ENCODE data around the gene DYNLRB1.
"Not testable (repeated sequence)": the region's sequence is repeated elsewhere in the genome, so short reads cannot be mapped to it uniquely, and the experiment has no call there.

DYNLRB1 gene

GRCh38 chr20:34515484-34516246 is 557 bp upstream of the DYNLRB1 start:
- peak overlapping the region; percentile 80 for H3K4me3 ChIP-seq (ENCODE audit: low read depth, low read length)
- TF ChIP-seq, protein P1, sequence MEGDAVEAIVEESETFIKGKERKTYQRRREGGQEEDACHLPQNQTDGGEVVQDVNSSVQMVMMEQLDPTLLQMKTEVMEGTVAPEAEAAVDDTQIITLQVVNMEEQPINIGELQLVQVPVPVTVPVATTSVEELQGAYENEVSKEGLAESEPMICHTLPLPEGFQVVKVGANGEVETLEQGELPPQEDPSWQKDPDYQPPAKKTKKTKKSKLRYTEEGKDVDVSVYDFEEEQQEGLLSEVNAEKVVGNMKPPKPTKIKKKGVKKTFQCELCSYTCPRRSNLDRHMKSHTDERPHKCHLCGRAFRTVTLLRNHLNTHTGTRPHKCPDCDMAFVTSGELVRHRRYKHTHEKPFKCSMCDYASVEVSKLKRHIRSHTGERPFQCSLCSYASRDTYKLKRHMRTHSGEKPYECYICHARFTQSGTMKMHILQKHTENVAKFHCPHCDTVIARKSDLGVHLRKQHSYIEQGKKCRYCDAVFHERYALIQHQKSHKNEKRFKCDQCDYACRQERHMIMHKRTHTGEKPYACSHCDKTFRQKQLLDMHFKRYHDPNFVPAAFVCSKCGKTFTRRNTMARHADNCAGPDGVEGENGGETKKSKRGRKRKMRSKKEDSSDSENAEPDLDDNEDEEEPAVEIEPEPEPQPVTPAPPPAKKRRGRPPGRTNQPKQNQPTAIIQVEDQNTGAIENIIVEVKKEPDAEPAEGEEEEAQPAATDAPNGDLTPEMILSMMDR (IDR thresholded peaks at IDR 0.05; ENCODE audit: low read depth, low read length), result no peak
- no peak for TF ChIP-seq MYC (IDR thresholded peaks at IDR 0.05; ENCODE audit: low read depth, low read length)
- TF ChIP-seq, protein P2, sequence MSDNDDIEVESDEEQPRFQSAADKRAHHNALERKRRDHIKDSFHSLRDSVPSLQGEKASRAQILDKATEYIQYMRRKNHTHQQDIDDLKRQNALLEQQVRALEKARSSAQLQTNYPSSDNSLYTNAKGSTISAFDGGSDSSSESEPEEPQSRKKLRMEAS (IDR thresholded peaks at IDR 0.05; ENCODE audit: low read depth, low read length), result no peak
- peak; percentile 18 for TF ChIP-seq POLR2A (IDR thresholded peaks at IDR 0.05; ENCODE audit: extremely low read depth, insufficient read length)
- peak; percentile 79 for DNase-seq (ENCODE audit: low read depth)

GRCh38 chr20:34517114-34517505 is 888 bp downstream of the DYNLRB1 start:
- TF ChIP-seq MYC (IDR thresholded peaks at IDR 0.05; ENCODE audit: low read depth, low read length) (no peak), POLR2A (IDR thresholded peaks at IDR 0.05; ENCODE audit: extremely low read depth, insufficient read length) (no peak)
- TF ChIP-seq, protein P1 (IDR thresholded peaks at IDR 0.05; ENCODE audit: low read depth, low read length), result no peak
- TF ChIP-seq, protein P2 (IDR thresholded peaks at IDR 0.05; ENCODE audit: low read depth, low read length), result no peak

DNA sequence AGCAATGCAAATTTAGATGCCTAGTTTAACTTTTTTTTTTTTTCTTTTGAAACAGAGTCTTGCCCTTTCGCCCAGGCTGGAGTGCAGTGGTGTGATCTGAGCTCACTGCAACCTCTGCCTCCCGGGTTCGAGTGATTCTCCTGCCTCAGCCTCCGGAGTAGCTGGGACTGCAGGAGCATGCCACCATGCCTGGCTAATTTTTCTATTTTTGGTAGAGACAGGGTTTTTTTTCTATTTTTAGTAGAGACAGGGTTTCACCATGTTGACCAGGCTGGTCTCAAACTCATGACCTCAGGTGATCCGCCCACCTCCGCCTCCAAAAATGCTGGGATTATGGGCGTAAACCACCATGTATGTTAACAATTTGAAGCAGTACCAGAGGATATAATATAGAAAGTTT is 2.6 kb downstream of the DYNLRB1 start:
- not testable (repeated sequence) for DNase-seq (ENCODE audit: low read depth); H3K4me3 ChIP-seq (ENCODE audit: low read depth, low read length)

More at GRCh38 chr20:34517114-34517505, 888 bp downstream of the DYNLRB1 start:
- no peak for DNase-seq (ENCODE audit: low read depth)
- H3K4me3 ChIP-seq (ENCODE audit: low read depth, low read length), result peak overlapping the region; percentile 80

- DNase-seq (ENCODE audit: low read depth); H3K4me3 ChIP-seq (ENCODE audit: low read depth, low read length): not testable (repeated sequence)
Observed at GRCh38 chr20:34519841-34520240, 3.6 kb downstream of the DYNLRB1 start.

DNA sequence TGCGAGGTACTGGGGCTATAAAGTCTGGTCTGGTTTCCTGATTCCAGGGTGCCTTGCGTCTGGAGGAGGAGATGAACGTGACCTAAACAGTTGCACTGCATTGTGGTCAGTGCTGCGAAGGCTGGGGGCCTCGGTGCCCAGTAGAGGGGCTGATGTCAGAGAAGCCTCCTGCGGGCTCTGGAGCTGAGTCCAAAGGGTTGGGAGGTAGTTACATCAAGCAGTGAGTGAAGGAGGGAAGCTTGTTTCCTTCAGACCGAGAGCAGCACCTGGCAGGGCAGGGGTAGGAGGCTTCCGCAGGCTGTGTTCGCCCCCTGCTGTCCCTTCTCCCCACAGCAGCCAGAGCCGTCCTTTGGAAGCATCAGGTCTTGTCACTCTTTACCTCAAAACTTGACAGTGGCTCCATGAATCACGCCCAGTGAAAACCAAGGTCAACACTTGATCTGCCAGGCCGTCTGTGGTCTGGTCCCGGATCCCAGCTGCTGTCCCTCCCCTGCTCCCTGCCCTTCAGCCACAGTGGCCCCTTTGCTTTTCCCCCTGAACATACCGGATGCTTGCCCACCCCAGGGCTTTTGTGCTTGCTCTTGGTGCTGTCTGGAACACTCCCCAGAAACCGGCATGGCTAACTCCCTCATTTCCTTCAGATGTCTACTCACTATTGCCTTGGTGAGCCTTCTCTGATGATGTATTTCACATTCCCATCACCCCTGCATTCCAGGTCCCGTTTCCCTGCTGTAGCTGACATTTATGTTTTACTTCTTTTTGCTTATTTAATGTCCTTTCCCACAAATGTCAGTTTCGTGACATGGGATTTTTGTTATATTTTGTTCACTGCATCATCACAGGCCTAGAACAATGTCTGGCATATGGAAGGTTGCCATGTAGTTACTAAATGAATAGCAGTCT is 7.0 kb downstream of the DYNLRB1 start:
- H3K4me3 ChIP-seq (ENCODE audit: low read depth, low read length), result no peak overlapping the region
- TF ChIP-seq, protein P1 (IDR thresholded peaks at IDR 0.05; ENCODE audit: low read depth, low read length), result peak; percentile 80
- TF ChIP-seq POLR2A (IDR thresholded peaks at IDR 0.05; ENCODE audit: extremely low read depth, insufficient read length) (no peak), MYC (IDR thresholded peaks at IDR 0.05; ENCODE audit: low read depth, low read length) (0 out of 2 replicates have a peak, but pooled peaks have one; percentile 35)
- TF ChIP-seq, protein P2 (IDR thresholded peaks at IDR 0.05; ENCODE audit: low read depth, low read length), result 0 out of 2 replicates have a peak, but pooled peaks have one; percentile 12
- DNase-seq (ENCODE audit: low read depth), result peak; percentile 81

DNA sequence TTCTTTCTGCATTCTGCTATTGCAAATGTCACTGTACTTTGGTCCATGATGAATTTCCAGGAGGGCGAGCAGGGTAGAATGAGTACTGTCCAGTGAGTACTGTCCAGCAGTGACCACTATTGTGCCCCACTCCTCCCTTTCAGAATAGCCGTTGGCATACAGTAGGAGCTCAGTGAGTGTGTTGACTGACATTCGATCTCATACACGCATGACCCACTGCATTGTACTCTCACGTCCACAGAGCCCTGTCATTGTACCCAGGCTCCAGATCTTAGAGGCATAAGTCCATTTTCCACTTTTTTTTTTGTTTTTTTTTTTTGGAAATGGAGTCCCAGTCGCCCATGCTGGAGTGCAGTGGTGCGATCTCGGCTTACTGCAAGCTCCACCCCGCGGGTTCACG is 8.2 kb downstream of the DYNLRB1 start:
- TF ChIP-seq, protein P1 (IDR thresholded peaks at IDR 0.05; ENCODE audit: low read depth, low read length), result no peak
- TF ChIP-seq, protein P2 (IDR thresholded peaks at IDR 0.05; ENCODE audit: low read depth, low read length), result no peak
- TF ChIP-seq MYC (IDR thresholded peaks at IDR 0.05; ENCODE audit: low read depth, low read length) (no peak), POLR2A (IDR thresholded peaks at IDR 0.05; ENCODE audit: extremely low read depth, insufficient read length) (no peak)
- DNase-seq (ENCODE audit: low read depth), result no peak
- H3K4me3 ChIP-seq (ENCODE audit: low read depth, low read length), result no peak overlapping the region

Measured in NB4 (cell line).